CMK (cell line): Measurements from ENCODE around the gene MPP3.
"Not testable (repeated sequence)": the region's sequence is repeated elsewhere in the genome, so short reads cannot be mapped to it uniquely, and the experiment has no call there.

Source experiments
- DNase-seq: peaks from one replicate; pipeline ENCODE4 v3.0.0-alpha.2; 2010; ENCODE audit warnings: low read depth

The MPP3 gene

GRCh38 chr17:43832976-43833829 is at the start of gene MPP3:
Gene MPP3, minus strand, starts transcription at chr17:43833146. Its CDS starts 1,240 bp downstream, at chr17:43831906.
- no peak for DNase-seq

- no peak for DNase-seq
Observed at GRCh38 chr17:43881758-43882505, 49.0 kb upstream of the MPP3 start.

- DNase-seq, result no peak
Observed at GRCh38 chr17:43881181-43881580, 48.2 kb upstream of the MPP3 start.

DNA sequence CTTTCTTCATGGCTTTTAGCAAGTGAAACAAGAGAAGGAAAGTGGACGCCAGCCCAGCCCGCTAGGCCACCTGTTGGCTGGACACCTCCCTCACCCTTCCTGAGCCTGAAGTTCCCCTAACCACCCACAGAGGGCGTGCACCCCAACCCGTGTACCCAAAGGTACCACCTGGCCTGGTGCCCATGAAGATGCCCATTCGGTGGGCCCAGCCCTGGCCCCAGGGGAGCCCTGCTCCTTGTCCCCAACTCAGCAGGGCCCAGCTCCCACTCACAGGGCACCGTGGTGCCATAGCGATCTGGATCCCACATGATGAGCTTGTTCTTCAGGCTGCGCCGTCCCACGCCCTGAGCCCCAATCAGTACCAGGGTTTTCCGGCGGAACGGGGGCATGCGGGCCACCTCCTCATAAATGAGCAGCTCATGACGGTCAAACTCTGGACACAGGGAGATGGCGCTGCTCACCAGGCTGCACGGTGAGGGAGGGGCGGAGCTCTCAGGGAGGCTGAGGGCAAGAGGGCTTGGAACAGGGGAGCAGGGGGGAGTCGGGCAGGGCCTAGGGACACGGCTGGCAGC is 47.6 kb upstream of the MPP3 start:
- no peak for DNase-seq

- no peak for DNase-seq
Observed at GRCh38 chr17:43879723-43880419, 46.9 kb upstream of the MPP3 start.

GRCh38 chr17:43878260-43879175 is 45.6 kb upstream of the MPP3 start:
- peak; percentile 41 for DNase-seq

GRCh38 chr17:43877451-43878155 is 44.7 kb upstream of the MPP3 start:
- DNase-seq, result no peak

DNA sequence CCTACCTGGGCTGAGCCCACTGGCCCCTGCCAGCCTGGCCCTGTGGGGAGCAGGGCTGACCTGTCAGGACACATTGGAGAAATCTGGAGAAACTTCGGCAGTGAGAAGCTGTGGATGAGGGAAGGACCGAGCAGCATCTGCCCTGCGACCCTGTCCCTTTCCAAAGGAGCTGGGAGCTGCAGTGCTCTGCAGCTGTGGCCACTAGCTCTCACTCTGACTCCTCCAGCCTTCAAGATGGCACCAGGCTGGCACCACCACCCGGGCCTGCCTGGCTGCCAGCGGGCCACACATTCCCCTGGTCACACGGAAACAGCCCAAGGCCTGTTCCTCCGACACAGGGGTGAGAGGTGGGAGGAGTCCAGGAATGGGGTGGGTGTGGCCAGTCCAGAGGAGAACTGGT is 44.1 kb upstream of the MPP3 start:
- no peak for DNase-seq

GRCh38 chr17:43875476-43876147 is 42.7 kb upstream of the MPP3 start:
- DNase-seq, result no peak

- DNase-seq, result no peak
Observed at GRCh38 chr17:43874293-43874692, 41.3 kb upstream of the MPP3 start.

DNA sequence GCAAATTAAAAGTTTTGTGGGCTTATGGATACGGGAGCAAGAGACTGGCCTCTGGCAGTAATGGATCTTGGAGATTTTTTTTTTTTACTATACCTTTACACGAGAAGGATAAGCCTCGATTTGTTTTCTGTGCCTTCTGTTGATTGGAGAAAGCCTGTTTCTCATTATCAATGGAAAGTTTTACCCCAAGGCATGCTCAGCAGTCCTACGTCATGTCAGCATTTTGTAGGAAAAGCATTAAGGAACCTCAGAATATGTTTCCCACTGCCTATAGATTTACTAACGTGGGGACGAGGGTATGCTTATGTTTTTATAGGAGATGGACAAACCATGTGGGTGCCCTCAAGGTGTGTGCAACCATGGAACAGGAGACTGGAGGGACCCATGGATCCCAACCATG is 40.9 kb upstream of the MPP3 start:
- DNase-seq, result no peak

- DNase-seq, result no peak
Observed at GRCh38 chr17:43873091-43873490, 40.1 kb upstream of the MPP3 start.

DNA sequence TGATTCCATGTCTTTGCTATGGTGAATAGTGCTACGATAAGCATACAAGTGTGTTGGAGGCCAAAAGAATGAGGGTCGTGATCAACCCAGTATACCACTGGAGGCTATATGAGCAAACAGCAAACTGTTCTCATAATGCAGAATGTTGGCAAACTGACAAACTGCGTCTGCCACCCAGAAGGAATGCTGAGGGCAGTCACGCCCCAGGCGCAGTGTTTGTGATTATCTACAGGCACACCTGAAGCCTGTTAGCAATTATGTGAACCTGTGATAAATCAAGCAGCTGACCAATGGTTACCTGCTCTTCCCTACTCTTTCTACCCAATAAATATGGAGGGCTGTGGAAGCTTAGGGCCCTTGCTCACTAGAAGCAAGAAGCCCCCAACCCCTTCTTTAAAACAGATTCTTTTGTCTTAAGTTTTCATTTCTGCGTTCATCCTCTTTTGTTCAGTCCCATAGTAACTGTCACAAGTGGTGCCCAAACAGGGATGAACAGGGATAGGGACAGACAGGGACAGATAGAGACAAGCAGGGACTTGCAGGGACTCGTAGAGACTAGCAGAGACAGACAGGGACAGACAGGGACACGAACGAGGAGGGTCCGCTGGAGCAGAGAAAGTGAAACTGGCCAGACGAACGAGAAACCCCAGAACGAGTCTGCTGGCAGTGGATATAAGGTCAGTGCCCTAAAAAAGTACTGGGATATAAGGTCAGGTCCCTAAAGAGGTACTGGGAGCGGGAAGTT is 39.2 kb upstream of the MPP3 start:
- DNase-seq, result no peak

GRCh38 chr17:43869031-43869430 is 36.1 kb upstream of the MPP3 start:
- DNase-seq, result not testable (repeated sequence)

GRCh38 chr17:43868226-43868994 is 35.5 kb upstream of the MPP3 start:
- DNase-seq, result no peak

GRCh38 chr17:43864161-43864984 is 31.4 kb upstream of the MPP3 start:
- DNase-seq, result no peak

DNA sequence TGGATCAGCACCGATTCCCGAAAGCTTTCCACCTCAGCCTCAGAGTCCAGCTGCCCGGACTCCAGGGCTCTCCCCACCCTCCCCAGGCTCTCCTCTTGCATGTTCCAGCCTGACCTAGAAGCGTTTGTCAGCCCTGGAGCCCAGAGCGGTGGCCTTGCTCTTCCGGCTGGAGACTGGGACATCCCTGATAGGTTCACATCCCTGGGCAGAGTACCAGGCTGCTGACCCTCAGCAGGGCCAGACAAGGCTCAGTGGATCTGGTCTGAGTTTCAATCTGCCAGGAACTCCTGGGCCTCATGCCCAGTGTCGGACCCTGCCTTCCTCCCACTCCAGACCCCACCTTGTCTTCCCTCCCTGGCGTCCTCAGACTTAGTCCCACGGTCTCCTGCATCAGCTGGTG is 29.0 kb upstream of the MPP3 start:
- no peak for DNase-seq
